Right atrium auricular region (tissue), 2 donors: ENCODE data around the gene DNAH3. TPM values are rescaled to one million over a fixed set of nuclear protein-coding genes. Genes with fewer than 3 reads are reported as not detected.

Experiments used
- DNase-seq: peaks from one replicate; pipeline ENCODE4 v3.0.0-alpha.2; 2019; ENCODE audit warnings: low spot score
- H3K27ac ChIP-seq, 2 donors: fragments of 200-600 bp; sonication (generic); 1 replicate in 1 of 2; 2 replicates in 1 of 2; pipeline ENCODE4 v1.5.1; 2016 to 2019
- H3K27me3 ChIP-seq, 2 donors: fragments of 200-600 bp; sonication (generic); one replicate each; pipeline versions ENCODE4 v1.5.1 to v1.6.0; 2017 to 2019
- H3K36me3 ChIP-seq: fragments of 200-600 bp; sonication (generic); one replicate; pipeline ENCODE4 v1.5.1; 2016
- H3K4me1 ChIP-seq, 2 donors: fragments of 200-600 bp; sonication (generic); one replicate each; pipeline versions ENCODE4 v1.5.1 to v1.6.0; 2017 to 2019
- H3K4me3 ChIP-seq, 2 donors: fragments of 200-600 bp; sonication (generic); 1 replicate in 1 of 2; 2 replicates in 1 of 2; pipeline ENCODE4 v1.5.1; 2017 to 2019; ENCODE audit warnings: mild to moderate bottlenecking in 1 of 2, moderate library complexity in 1 of 2
- H3K9me3 ChIP-seq, 2 donors: fragments of 200-600 bp; sonication (generic); one replicate each; pipeline ENCODE4 v1.5.1; 2019
- CTCF ChIP-seq, 2 donors: fragments of 200-600 bp; sonication (generic); IDR thresholded peaks; one replicate each; pipeline ENCODE4 v1.5.1; 2019; ENCODE audit warnings: antibody characterized with exemption in 2 of 2
- total RNA-seq, 2 donors: library from RNA; depleted of rRNA; stranded (reverse); fragments of >200 nt; gene quantifications; one replicate each; pipeline ENCODE4 v1.1.0, GENCODE V29; 2016

The DNAH3 gene
- total RNA-seq, 2 donors from 2014 or later = 0.20 TPM; not detected in 1

- H3K27ac ChIP-seq = no peak overlapping the region
- no peaks in the 10 kb centered on the region for H3K36me3 ChIP-seq
- H3K4me1 ChIP-seq = peaks cover 0 to 6% of the 10 kb centered on the region in 2 donors
- H3K9me3 ChIP-seq = peaks cover 0 to 7% of the 10 kb centered on the region in 2 donors
- TF ChIP-seq CTCF (IDR thresholded peaks at IDR 0.05) = no peak
- H3K4me3 ChIP-seq = no peak overlapping the region
- H3K27me3 ChIP-seq = no peaks in the 10 kb centered on the region
- no peak for DNase-seq
Measured at GRCh38 chr16:21145738-21146137, 4.9 kb downstream of the DNAH3 start.

GRCh38 chr16:21134053-21134452 is 16.6 kb downstream of the DNAH3 start:
- no peak for TF ChIP-seq CTCF (IDR thresholded peaks at IDR 0.05)
- Histone ChIP-seq H3K4me1 (no peaks in the 10 kb centered on the region), H3K4me3 (no peak overlapping the region)

GRCh38 chr16:21130811-21131210 is 19.8 kb downstream of the DNAH3 start:
- no peaks in the 10 kb centered on the region for H3K27me3 ChIP-seq
- no peak for DNase-seq
- H3K36me3 ChIP-seq = no peaks in the 10 kb centered on the region
- no peak overlapping the region for H3K4me3 ChIP-seq
- no peak overlapping the region for H3K27ac ChIP-seq
- no peaks in the 10 kb centered on the region for H3K9me3 ChIP-seq
- H3K4me1 ChIP-seq = no peaks in the 10 kb centered on the region
- no peak for TF ChIP-seq CTCF (IDR thresholded peaks at IDR 0.05)

More at GRCh38 chr16:21134053-21134452, 16.6 kb downstream of the DNAH3 start:
- H3K9me3 ChIP-seq = no peaks in the 10 kb centered on the region
- no peak overlapping the region for H3K27ac ChIP-seq
- H3K27me3 ChIP-seq = no peaks in the 10 kb centered on the region
- no peaks in the 10 kb centered on the region for H3K36me3 ChIP-seq
- DNase-seq = no peak

- Histone ChIP-seq H3K27ac (no peak overlapping the region), H3K4me1 (no peaks in the 10 kb centered on the region), H3K9me3 (no peaks in the 10 kb centered on the region), H3K36me3 (no peaks in the 10 kb centered on the region), H3K27me3 (no peaks in the 10 kb centered on the region), H3K4me3 (no peak overlapping the region)
- no peak for TF ChIP-seq CTCF (IDR thresholded peaks at IDR 0.05)
- DNase-seq = no peak
Measured at GRCh38 chr16:21128991-21129390, 21.7 kb downstream of the DNAH3 start.

- H3K9me3 ChIP-seq = no peaks in the 10 kb centered on the region
- DNase-seq = no peak
Measured at GRCh38 chr16:21126518-21126917, 24.1 kb downstream of the DNAH3 start.

More at GRCh38 chr16:21126518-21126917, 24.1 kb downstream of the DNAH3 start:
- H3K4me3 ChIP-seq = no peak overlapping the region
- no peak for TF ChIP-seq CTCF (IDR thresholded peaks at IDR 0.05)
- H3K27ac ChIP-seq = no peak overlapping the region
- H3K4me1 ChIP-seq = no peaks in the 10 kb centered on the region
- H3K36me3 ChIP-seq = no peaks in the 10 kb centered on the region
- H3K27me3 ChIP-seq = no peaks in the 10 kb centered on the region
